ENCODE measurements around the gene HAPLN2. TPM values are rescaled to one million over a fixed set of nuclear protein-coding genes. Genes with fewer than 3 reads are reported as not detected.

The HAPLN2 gene
- total RNA-seq, 1 experiment from 2014 or later = 1.2 TPM

- TF ChIP-seq AFF4 (CRISPR knock-in tag; IDR thresholded peaks at IDR 0.05; ENCODE audit: borderline replicate concordance) (no peak), PREB (CRISPR knock-in tag; IDR thresholded peaks at IDR 0.05; ENCODE audit: borderline replicate concordance) (no peak), STAT6 (CRISPR knock-in tag; conservative IDR thresholded peaks at IDR 0.05; ENCODE audit: low read depth) (no peak), NR3C1 (CRISPR knock-in tag; conservative IDR thresholded peaks at IDR 0.05; ENCODE audit: low read depth) (no peak), RELA (CRISPR knock-in tag; IDR thresholded peaks at IDR 0.05; ENCODE audit: borderline replicate concordance) (no peak), TCF7 (CRISPR knock-in tag; IDR thresholded peaks at IDR 0.05; ENCODE audit: low read depth) (no peak), ZNF416 (CRISPR knock-in tag; IDR thresholded peaks at IDR 0.05) (no peak), PRRX2 (CRISPR knock-in tag; IDR thresholded peaks at IDR 0.05) (no peak), ERG (CRISPR knock-in tag; IDR thresholded peaks at IDR 0.05) (no peak), EMX1 (CRISPR knock-in tag; IDR thresholded peaks at IDR 0.05) (no peak)
Observed at GRCh38 chr1:156638189-156638985, 19.2 kb downstream of the HAPLN2 start (continued).

- H3K27ac Mint-ChIP-seq = no peak overlapping the region
- POLR2A ChIA-PET = no interaction called here
- CTCF ChIA-PET = interaction anchor here (0.9 to 12.1 kb wide), 5 partner anchors 9 to 50 kb away, joined by 3 to 180 read pairs (median 3); partner anchors contain the start of gene HAPLN2
- no peak overlapping the region for H3K4me3 Mint-ChIP-seq
- H3K9me3 Mint-ChIP-seq = no peaks in the 10 kb centered on the region
- peaks cover 28% of the 10 kb centered on the region for H3K4me1 Mint-ChIP-seq
- DNase-seq (ENCODE audit: low spot score) (no peak), ATAC-seq (no peak)
- peaks cover 82% of the 10 kb centered on the region for H3K27me3 Mint-ChIP-seq (ENCODE audit: low read depth)
- H3K36me3 Mint-ChIP-seq = no peaks in the 10 kb centered on the region
- TF ChIP-seq ZNF219 (CRISPR knock-in tag; IDR thresholded peaks at IDR 0.05; ENCODE audit: borderline replicate concordance) (no peak), ZNF671 (CRISPR knock-in tag; IDR thresholded peaks at IDR 0.05) (no peak), ZNF425 (CRISPR knock-in tag; conservative IDR thresholded peaks at IDR 0.05) (no peak), ETV6 (CRISPR knock-in tag; IDR thresholded peaks at IDR 0.05) (no peak), CBFB (CRISPR knock-in tag; IDR thresholded peaks at IDR 0.05; ENCODE audit: low read depth) (no peak), ZNF281 (CRISPR knock-in tag; IDR thresholded peaks at IDR 0.05) (no peak), FOXP1 (CRISPR knock-in tag; IDR thresholded peaks at IDR 0.05; ENCODE audit: borderline replicate concordance) (no peak), NR1H2 (CRISPR knock-in tag; IDR thresholded peaks at IDR 0.05) (no peak), NFE2L1 (CRISPR knock-in tag; IDR thresholded peaks at IDR 0.05) (no peak), ZBTB43 (CRISPR knock-in tag; IDR thresholded peaks at IDR 0.05) (no peak)
Observed at GRCh38 chr1:156639601-156640101, 20.4 kb downstream of the HAPLN2 start.
